ENCODE data around the gene TMEM86B.

The TMEM86B gene

DNA sequence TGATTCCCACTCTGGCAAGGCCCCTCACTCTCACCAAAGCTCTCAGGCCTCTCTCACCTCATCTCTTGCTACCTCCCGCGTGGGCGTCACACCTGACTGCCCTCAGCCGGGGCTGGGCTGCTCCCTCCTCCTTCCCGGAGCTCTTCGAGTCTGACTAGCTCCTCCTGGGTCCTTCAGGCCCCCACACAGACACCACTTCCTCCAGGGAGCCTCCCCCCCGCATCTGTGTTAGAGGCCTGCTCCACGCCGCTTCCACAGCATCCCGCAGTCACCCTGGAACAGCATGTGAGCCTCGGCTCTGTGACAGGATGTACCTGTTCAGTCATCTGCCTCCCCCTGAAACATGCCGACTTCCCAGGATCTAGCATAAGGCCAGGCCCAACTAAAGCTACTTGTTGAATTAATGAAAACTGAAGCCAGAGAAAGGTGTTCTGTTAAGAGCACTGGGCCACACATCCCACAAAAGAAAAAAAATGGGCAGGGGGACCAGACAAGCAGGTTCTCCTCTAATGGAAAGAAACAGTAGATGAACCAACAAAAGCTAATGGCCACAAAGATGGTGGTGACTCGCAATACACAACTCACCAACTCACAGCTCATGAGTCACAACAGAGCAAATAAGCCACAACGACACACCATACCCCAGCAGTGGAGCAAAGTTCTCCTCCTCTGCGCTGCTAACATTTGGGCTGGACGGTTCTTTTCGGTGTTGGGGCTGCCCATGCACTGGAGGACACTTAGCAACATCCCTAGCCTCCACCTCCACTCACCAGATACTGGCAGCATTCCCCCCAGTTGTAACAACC lies 27.3 kb upstream of the TMEM86B start:
- Histone ChIP-seq H3K4me3 (ENCODE audit: low read depth in 1 of 2, low read length in 2 of 2) (peak overlapping the region in 1 of 2 donors; percentile 81), H3K9me3 (ENCODE audit: control insufficient read depth in 1 of 2, low read length in 2 of 2) (no peaks in the 10 kb centered on the region), H3K4me1 (ENCODE audit: control insufficient read depth in 1 of 2, insufficient read depth in 2 of 2, low read length in 2 of 2) (peaks cover 16 to 48% of the 10 kb centered on the region in 2 donors), H3K36me3 (ENCODE audit: control insufficient read depth in 1 of 2, insufficient read depth in 2 of 2, low read length in 2 of 2) (no peaks in the 10 kb centered on the region), H3K27me3 (ENCODE audit: low read depth, low read length) (no peaks in the 10 kb centered on the region), H3K27ac (ENCODE audit: low read length) (peak overlapping the region; percentile 8)

DNA sequence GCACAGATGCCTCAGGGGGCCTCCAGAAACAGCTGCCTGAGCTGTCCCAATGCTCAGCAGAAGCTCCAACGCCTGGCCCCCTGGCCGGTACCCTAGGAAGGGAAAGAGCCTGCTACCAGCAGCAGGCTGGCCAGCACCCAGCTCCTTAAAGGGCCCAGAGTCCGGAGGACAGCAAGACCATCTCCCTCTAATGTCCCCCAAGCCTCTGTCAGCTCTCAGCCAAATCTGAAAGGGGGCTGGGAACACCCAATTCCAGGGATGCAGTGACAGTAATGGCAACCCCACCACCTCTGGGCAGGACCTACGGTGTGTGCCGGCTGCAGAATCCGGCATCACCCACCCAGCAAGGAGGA lies 26.0 kb upstream of the TMEM86B start:
- Histone ChIP-seq H3K4me1 (ENCODE audit: control insufficient read depth in 1 of 2, insufficient read depth in 2 of 2, low read length in 2 of 2) (peaks cover 16 to 45% of the 10 kb centered on the region in 2 donors), H3K27ac (ENCODE audit: low read length) (peak overlapping the region; percentile 62), H3K27me3 (ENCODE audit: low read depth, low read length) (no peaks in the 10 kb centered on the region), H3K9me3 (ENCODE audit: control insufficient read depth in 1 of 2, low read length in 2 of 2) (no peaks in the 10 kb centered on the region), H3K36me3 (ENCODE audit: control insufficient read depth in 1 of 2, insufficient read depth in 2 of 2, low read length in 2 of 2) (no peaks in the 10 kb centered on the region), H3K4me3 (ENCODE audit: low read depth in 1 of 2, low read length in 2 of 2) (peak overlapping the region; percentile 30 to 47)

DNA sequence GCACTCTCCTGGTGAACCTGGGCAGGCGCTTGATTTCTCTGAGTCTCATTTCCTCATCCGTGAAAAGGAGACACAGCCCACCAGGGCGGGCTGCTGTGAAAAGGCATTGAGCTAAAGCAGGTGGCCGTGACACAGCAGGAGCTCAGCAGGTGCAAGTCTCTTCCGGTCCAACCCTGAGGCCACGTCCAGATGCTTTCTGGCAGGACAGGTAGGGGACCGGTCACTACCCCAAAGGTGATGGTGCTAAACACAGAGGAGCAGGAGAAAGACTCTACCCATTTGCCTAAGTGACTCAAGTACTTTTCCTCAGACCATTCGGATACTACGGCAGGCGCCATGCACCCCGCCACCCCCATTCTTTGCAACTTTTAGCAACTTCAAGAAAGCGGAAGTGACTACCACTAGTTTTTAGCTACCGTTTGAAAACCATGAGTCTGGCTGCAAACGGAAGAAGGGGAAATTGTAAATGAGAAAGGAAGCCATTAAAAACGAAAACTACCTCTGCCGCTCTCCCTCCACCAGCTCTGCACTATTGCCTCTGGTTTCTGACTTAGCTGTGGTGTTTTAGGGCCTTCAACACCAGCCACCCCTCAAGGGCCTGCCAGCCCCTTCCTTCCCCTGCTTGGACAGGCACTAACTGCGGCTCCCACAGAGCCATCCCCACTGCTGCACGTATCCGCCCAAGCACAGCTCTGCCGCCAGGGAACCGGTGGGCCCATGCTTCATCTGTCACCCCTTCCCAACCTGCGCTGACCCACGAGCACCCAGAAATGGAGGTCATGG lies 25.5 kb upstream of the TMEM86B start:
- peak overlapping the region; percentile 30 to 47 for H3K4me3 ChIP-seq (ENCODE audit: low read depth in 1 of 2, low read length in 2 of 2)
- no peaks in the 10 kb centered on the region for H3K9me3 ChIP-seq (ENCODE audit: control insufficient read depth in 1 of 2, low read length in 2 of 2)
- peaks cover 16 to 46% of the 10 kb centered on the region in 2 donors for H3K4me1 ChIP-seq (ENCODE audit: control insufficient read depth in 1 of 2, insufficient read depth in 2 of 2, low read length in 2 of 2)
- no peaks in the 10 kb centered on the region for H3K36me3 ChIP-seq (ENCODE audit: control insufficient read depth in 1 of 2, insufficient read depth in 2 of 2, low read length in 2 of 2)
- H3K27ac ChIP-seq (ENCODE audit: low read length), result peak overlapping the region; percentile 62
- no peaks in the 10 kb centered on the region for H3K27me3 ChIP-seq (ENCODE audit: low read depth, low read length)

DNA sequence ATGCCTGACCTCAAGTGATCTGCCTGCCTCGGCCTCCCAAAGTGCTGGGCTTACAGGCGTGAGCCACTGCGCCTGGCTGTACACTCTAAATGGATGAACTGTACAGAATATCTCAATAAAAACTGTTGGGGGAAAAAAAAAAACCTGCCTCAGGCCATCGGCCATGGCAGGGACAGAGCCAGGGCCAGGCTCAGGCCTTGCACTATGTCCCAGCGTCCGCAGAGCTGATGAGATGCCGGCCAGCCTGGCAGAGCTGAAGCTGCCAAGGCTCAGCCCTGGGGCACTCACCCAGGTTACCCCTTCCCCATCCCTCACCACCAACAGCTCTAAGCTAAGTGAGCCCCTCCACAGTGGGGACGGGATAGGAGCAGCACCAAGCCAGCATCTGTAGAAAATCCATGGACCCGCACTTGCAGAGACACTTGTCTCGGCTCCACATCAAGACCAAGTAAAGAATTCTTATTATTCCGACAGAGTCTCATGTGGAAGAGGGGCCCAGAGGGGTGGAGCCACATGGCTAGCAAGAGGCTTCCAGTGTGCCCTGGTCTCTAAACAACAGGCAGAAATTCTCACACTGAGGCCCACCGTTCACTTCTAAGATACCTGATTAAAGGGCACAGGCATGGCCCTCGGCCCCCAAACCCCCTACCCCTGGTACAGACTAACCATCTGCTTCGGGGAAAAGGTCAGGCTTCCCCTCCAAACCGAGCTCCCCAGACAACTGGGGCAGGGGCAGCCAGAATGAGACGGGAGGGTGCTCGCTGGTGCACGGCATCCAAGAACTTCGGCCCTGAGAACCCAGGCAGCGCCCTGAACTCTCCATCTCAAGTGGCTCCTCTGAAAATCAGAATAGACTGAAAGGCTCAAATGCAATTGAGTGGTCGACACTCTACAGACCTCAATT lies 24.4 kb upstream of the TMEM86B start:
- H3K9me3 ChIP-seq (ENCODE audit: control insufficient read depth in 1 of 2, low read length in 2 of 2), result no peaks in the 10 kb centered on the region
- no peaks in the 10 kb centered on the region for H3K36me3 ChIP-seq (ENCODE audit: control insufficient read depth in 1 of 2, insufficient read depth in 2 of 2, low read length in 2 of 2)
- no peak overlapping the region for H3K27ac ChIP-seq (ENCODE audit: low read length)
- H3K4me3 ChIP-seq (ENCODE audit: low read depth in 1 of 2, low read length in 2 of 2), result no peak overlapping the region
- no peaks in the 10 kb centered on the region for H3K27me3 ChIP-seq (ENCODE audit: low read depth, low read length)
- peaks cover 16 to 56% of the 10 kb centered on the region in 2 donors for H3K4me1 ChIP-seq (ENCODE audit: control insufficient read depth in 1 of 2, insufficient read depth in 2 of 2, low read length in 2 of 2)

DNA sequence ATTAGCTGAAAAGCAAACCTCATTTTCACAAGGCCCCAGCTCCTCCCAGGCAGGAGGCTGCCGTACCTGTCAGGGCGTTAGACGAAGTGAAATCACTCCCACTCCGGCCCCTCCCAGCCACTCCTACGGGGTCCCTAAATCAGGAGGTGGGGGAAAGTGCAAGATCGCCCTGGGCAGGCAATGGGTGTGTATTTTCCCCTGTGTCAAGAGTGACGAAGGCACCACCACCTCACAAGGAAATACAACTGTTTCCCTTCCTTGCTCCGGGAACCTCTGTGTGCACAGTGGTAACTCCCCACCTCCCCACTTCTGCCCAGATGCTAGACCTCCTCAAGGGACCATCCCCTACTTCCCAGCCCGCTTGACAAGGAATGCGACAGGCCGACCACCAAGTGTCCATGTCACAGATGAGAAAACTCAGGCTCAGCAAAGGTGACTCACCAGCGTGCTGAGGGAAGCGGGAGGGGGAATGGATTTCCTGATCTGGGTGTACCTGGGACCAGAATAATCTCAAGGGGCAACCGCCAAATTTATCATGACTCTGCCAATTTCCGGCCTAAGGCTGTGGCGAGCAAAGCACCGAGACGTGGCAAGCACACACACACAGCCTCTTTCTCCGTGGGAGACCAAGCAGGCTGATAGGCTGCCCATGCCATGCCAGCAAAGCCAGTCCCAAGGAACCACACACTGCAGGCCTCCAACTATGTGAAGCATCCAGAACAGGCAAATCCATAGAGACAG lies 22.9 kb upstream of the TMEM86B start:
- Histone ChIP-seq H3K27ac (ENCODE audit: low read length) (peak overlapping the region; percentile 16), H3K4me3 (ENCODE audit: low read depth in 1 of 2, low read length in 2 of 2) (no peak overlapping the region), H3K27me3 (ENCODE audit: low read depth, low read length) (no peaks in the 10 kb centered on the region), H3K9me3 (ENCODE audit: control insufficient read depth in 1 of 2, low read length in 2 of 2) (no peaks in the 10 kb centered on the region), H3K4me1 (ENCODE audit: control insufficient read depth in 1 of 2, insufficient read depth in 2 of 2, low read length in 2 of 2) (peaks cover 7 to 52% of the 10 kb centered on the region in 2 donors), H3K36me3 (ENCODE audit: control insufficient read depth in 1 of 2, insufficient read depth in 2 of 2, low read length in 2 of 2) (peaks cover 0 to 7% of the 10 kb centered on the region in 2 donors)

DNA sequence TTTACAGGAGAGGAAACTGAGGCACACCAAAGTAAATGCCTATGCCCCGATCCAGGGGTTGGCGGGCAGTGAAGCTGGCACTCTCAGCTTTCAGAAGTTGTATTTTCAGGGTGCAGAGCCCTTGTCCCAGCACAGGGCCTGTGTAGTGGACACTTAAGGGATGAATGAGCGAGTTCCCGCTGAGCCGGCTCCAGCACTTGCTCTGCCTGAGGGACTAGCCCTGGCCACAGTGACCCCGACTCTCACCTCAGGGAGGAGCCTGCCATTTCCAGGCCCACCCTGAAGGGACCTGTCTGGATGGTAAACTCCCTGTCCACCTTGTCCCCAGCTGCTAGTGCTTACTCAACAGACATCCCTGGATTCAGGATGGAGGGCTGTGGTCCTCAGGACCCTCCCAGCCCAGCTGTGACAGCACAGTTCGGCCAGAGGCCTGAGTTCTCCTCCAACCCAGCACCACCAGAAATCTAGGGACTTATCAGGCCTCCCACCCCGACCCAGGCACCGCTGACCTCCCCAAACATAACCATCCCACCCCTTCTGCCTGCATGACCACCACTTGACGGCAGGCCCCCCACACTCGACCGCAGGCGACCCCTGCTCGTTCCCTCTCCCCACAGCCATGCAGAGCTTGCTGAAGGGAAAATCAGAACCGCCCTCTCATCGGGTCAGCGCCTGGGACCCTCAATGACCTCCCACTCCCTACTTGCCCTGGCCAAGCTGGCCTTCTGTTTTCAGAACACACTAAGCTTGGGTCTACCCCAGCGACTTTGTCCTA lies 21.9 kb upstream of the TMEM86B start:
- H3K4me3 ChIP-seq (ENCODE audit: low read depth in 1 of 2, low read length in 2 of 2), result no peak overlapping the region
- peaks cover 4 to 17% of the 10 kb centered on the region in 2 donors for H3K36me3 ChIP-seq (ENCODE audit: control insufficient read depth in 1 of 2, insufficient read depth in 2 of 2, low read length in 2 of 2)
- no peaks in the 10 kb centered on the region for H3K9me3 ChIP-seq (ENCODE audit: control insufficient read depth in 1 of 2, low read length in 2 of 2)
- no peaks in the 10 kb centered on the region for H3K27me3 ChIP-seq (ENCODE audit: low read depth, low read length)
- no peak overlapping the region for H3K27ac ChIP-seq (ENCODE audit: low read length)
- peaks cover 0 to 42% of the 10 kb centered on the region in 2 donors for H3K4me1 ChIP-seq (ENCODE audit: control insufficient read depth in 1 of 2, insufficient read depth in 2 of 2, low read length in 2 of 2)

DNA sequence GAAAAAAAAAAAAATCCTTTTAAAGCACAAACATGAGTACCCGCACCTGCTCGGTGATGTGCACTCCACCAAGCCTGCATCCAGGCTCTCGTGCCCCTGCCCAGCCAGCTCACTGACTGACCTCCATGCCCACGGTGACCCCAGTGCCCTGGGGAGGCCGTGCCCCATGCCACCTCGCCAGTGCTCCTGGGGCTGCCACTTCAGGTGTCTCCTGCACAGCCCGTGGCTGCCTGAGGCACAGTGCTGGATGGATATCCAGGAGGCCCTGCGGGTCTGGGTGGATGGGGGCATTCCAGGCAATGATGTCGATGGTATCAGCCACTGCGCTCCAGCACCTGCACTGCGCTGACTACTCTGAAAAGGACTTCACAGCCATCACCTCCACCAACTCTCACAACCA lies 21.3 kb upstream of the TMEM86B start:
- H3K4me3 ChIP-seq (ENCODE audit: low read depth in 1 of 2, low read length in 2 of 2), result no peak overlapping the region
- peaks cover 6 to 23% of the 10 kb centered on the region in 2 donors for H3K36me3 ChIP-seq (ENCODE audit: control insufficient read depth in 1 of 2, insufficient read depth in 2 of 2, low read length in 2 of 2)
- H3K27ac ChIP-seq (ENCODE audit: low read length), result no peak overlapping the region
- peaks cover 0 to 35% of the 10 kb centered on the region in 2 donors for H3K4me1 ChIP-seq (ENCODE audit: control insufficient read depth in 1 of 2, insufficient read depth in 2 of 2, low read length in 2 of 2)
- H3K9me3 ChIP-seq (ENCODE audit: control insufficient read depth in 1 of 2, low read length in 2 of 2), result no peaks in the 10 kb centered on the region
- no peaks in the 10 kb centered on the region for H3K27me3 ChIP-seq (ENCODE audit: low read depth, low read length)

DNA sequence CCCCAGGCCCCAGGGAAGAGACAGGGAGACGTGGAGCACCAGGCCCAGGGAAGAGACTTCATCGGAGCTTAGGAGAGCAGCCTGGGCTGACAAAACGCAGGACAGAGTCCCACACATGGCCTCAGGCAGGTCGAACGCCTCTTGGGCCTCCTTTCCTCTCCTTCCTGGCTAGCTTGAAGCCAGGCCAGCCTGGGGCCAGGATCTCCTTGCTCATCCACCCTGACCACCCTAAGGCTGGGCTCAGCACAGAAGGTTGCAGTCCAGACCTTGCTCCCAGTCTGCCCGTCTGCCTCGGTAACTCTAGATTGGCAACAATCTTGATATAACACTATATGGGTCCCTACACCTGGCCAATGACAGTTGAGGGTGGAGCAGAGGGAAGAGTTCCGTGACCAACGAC lies 20.1 kb upstream of the TMEM86B start:
- H3K9me3 ChIP-seq (ENCODE audit: control insufficient read depth in 1 of 2, low read length in 2 of 2), result no peaks in the 10 kb centered on the region
- H3K4me1 ChIP-seq (ENCODE audit: control insufficient read depth in 1 of 2, insufficient read depth in 2 of 2, low read length in 2 of 2), result peaks cover 0 to 30% of the 10 kb centered on the region in 2 donors

DNA sequence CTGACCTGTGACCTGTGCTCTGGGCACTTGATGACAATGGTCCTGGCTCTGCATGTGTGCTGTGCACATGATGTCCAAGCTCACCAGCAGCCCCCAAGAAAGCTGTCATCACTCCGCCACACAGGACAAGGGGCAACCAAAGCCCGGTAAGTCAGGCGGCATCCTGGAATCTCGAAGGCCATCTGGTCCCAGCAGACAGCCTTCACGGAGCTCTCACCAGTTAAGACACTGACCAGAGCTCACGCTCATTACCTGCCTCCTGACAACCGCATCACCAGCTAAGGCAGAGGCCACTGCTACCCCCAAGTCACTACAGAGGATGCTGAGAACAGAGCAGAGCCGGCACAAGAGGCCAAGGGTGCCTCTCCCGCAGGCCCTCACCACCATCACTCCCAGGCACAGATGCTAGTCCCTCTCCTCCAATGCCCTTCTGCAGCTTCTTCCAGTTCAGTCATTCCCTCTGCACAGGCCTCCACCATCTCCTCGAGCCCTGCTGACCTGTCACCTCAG lies 19.7 kb upstream of the TMEM86B start:
- Histone ChIP-seq H3K36me3 (ENCODE audit: control insufficient read depth in 1 of 2, insufficient read depth in 2 of 2, low read length in 2 of 2) (peaks cover 18 to 40% of the 10 kb centered on the region in 2 donors), H3K4me1 (ENCODE audit: control insufficient read depth in 1 of 2, insufficient read depth in 2 of 2, low read length in 2 of 2) (peaks cover 0 to 30% of the 10 kb centered on the region in 2 donors), H3K27ac (ENCODE audit: low read length) (no peak overlapping the region), H3K4me3 (ENCODE audit: low read depth in 1 of 2, low read length in 2 of 2) (no peak overlapping the region), H3K27me3 (ENCODE audit: low read depth, low read length) (no peaks in the 10 kb centered on the region), H3K9me3 (ENCODE audit: control insufficient read depth in 1 of 2, low read length in 2 of 2) (no peaks in the 10 kb centered on the region)

More for the DNA sequence above, 20.1 kb upstream of the TMEM86B start:
- Histone ChIP-seq H3K27ac (ENCODE audit: low read length) (no peak overlapping the region), H3K27me3 (ENCODE audit: low read depth, low read length) (no peaks in the 10 kb centered on the region), H3K4me3 (ENCODE audit: low read depth in 1 of 2, low read length in 2 of 2) (no peak overlapping the region), H3K36me3 (ENCODE audit: control insufficient read depth in 1 of 2, insufficient read depth in 2 of 2, low read length in 2 of 2) (peaks cover 18 to 35% of the 10 kb centered on the region in 2 donors)

DNA sequence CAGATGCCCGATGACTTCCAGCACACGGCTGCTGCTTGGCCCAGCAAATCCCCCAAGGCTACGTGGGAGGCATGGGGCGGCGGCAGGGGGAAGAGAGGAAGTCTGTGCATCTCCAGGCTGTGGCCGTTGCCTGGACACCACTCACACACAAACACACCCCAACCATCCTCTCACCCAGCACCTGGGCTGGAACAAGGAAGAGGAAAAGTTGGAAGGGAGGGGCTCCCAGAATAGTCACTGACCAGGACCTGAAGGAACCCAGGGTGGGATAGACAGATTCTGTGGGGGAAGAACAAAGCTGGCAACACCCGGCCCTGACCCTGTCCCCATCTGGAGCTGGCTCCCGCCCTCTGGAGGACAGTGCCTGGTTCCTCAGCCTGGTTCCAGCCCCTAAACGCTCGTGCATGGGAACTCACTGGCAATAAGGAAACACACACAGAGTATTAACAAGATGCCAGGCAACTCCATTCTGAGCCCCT lies 19.1 kb upstream of the TMEM86B start:
- Histone ChIP-seq H3K4me1 (ENCODE audit: control insufficient read depth in 1 of 2, insufficient read depth in 2 of 2, low read length in 2 of 2) (peaks cover 0 to 27% of the 10 kb centered on the region in 2 donors), H3K27me3 (ENCODE audit: low read depth, low read length) (no peaks in the 10 kb centered on the region), H3K36me3 (ENCODE audit: control insufficient read depth in 1 of 2, insufficient read depth in 2 of 2, low read length in 2 of 2) (peaks cover 20 to 45% of the 10 kb centered on the region in 2 donors), H3K9me3 (ENCODE audit: control insufficient read depth in 1 of 2, low read length in 2 of 2) (no peaks in the 10 kb centered on the region), H3K27ac (ENCODE audit: low read length) (no peak overlapping the region), H3K4me3 (ENCODE audit: low read depth in 1 of 2, low read length in 2 of 2) (no peak overlapping the region)
